Liver (tissue), 3 donors: ENCODE measurements around the gene TUBB1.

Experiments
- JUND ChIP-seq, 2 donors: IDR thresholded peaks; 2 replicates each; pipeline ENCODE4 v1.6.1; 2016; ENCODE audit warnings: antibody characterized with exemption in 2 of 2
- SP1 ChIP-seq: IDR thresholded peaks from 2 replicates; pipeline ENCODE4 v1.6.1; 2018; ENCODE audit warnings: antibody characterized with exemption, mild to moderate bottlenecking
- YY1 ChIP-seq: IDR thresholded peaks from 2 replicates; pipeline ENCODE4 v1.6.1; 2016; ENCODE audit warnings: antibody characterized with exemption, mild to moderate bottlenecking
- TF ChIP-seq, protein P1 (sequence below): fragments of 150-350 bp; IDR thresholded peaks from 2 replicates; pipeline ENCODE4 v1.5.1; 2017; ENCODE audit warnings: improper control_type of control experiment, low read depth, low read length; ENCODE audit not compliant: missing input control
- TF ChIP-seq, protein P2 (sequence below): IDR thresholded peaks from 2 replicates; pipeline ENCODE4 v1.6.1; 2016; ENCODE audit warnings: antibody characterized with exemption, mild to moderate bottlenecking
- TF ChIP-seq, protein P3 (sequence below): IDR thresholded peaks from 2 replicates; pipeline ENCODE4 v1.6.1; 2016; ENCODE audit warnings: antibody characterized with exemption
- TF ChIP-seq, protein P4 (sequence below): IDR thresholded peaks from 2 replicates; pipeline ENCODE4 v1.6.1; 2016; ENCODE audit warnings: antibody characterized with exemption
- donor health status: healthy.
- donor health status: healthy.

DNA sequence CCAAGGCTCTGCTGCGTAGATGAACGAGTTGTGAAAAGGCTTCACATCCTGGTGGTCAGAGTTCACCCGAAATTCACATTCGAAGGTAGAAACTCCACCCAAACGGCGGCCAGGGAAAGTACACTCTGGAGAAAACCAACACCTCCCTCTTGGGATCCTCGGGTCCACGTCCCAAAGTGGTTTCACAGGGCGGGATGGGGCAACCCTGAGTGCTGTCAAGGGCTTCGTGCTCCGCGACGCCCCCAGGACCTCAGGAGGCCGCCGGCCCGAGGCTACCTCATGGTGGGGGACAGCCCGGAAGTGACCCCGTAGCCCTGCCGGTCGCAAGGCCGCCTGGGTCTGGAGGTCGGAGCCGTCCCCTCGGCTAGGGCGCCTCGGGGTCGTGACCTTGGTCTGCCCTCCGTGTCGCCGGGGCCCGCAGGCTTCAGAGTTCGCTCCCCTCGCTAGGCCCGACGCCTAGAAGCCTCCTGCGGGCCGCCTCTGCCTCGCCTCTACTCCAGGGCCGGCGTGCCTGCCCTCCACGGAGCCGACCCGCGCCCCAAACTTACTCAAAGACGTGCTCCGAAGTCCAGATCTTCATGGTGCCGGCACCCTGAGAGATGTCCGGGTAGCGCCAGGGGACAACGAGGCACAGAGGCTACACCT is 23.0 kb downstream of the TUBB1 start, which contains the start of gene PRELID3B:
- TF ChIP-seq, protein P1, sequence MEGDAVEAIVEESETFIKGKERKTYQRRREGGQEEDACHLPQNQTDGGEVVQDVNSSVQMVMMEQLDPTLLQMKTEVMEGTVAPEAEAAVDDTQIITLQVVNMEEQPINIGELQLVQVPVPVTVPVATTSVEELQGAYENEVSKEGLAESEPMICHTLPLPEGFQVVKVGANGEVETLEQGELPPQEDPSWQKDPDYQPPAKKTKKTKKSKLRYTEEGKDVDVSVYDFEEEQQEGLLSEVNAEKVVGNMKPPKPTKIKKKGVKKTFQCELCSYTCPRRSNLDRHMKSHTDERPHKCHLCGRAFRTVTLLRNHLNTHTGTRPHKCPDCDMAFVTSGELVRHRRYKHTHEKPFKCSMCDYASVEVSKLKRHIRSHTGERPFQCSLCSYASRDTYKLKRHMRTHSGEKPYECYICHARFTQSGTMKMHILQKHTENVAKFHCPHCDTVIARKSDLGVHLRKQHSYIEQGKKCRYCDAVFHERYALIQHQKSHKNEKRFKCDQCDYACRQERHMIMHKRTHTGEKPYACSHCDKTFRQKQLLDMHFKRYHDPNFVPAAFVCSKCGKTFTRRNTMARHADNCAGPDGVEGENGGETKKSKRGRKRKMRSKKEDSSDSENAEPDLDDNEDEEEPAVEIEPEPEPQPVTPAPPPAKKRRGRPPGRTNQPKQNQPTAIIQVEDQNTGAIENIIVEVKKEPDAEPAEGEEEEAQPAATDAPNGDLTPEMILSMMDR, result no peak
- TF ChIP-seq JUND (IDR thresholded peaks at IDR 0.05) (no peak), SP1 (peak; percentile 29), YY1 (no peak)
- TF ChIP-seq, protein P2, sequence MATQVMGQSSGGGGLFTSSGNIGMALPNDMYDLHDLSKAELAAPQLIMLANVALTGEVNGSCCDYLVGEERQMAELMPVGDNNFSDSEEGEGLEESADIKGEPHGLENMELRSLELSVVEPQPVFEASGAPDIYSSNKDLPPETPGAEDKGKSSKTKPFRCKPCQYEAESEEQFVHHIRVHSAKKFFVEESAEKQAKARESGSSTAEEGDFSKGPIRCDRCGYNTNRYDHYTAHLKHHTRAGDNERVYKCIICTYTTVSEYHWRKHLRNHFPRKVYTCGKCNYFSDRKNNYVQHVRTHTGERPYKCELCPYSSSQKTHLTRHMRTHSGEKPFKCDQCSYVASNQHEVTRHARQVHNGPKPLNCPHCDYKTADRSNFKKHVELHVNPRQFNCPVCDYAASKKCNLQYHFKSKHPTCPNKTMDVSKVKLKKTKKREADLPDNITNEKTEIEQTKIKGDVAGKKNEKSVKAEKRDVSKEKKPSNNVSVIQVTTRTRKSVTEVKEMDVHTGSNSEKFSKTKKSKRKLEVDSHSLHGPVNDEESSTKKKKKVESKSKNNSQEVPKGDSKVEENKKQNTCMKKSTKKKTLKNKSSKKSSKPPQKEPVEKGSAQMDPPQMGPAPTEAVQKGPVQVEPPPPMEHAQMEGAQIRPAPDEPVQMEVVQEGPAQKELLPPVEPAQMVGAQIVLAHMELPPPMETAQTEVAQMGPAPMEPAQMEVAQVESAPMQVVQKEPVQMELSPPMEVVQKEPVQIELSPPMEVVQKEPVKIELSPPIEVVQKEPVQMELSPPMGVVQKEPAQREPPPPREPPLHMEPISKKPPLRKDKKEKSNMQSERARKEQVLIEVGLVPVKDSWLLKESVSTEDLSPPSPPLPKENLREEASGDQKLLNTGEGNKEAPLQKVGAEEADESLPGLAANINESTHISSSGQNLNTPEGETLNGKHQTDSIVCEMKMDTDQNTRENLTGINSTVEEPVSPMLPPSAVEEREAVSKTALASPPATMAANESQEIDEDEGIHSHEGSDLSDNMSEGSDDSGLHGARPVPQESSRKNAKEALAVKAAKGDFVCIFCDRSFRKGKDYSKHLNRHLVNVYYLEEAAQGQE, result no peak
- TF ChIP-seq, protein P3, sequence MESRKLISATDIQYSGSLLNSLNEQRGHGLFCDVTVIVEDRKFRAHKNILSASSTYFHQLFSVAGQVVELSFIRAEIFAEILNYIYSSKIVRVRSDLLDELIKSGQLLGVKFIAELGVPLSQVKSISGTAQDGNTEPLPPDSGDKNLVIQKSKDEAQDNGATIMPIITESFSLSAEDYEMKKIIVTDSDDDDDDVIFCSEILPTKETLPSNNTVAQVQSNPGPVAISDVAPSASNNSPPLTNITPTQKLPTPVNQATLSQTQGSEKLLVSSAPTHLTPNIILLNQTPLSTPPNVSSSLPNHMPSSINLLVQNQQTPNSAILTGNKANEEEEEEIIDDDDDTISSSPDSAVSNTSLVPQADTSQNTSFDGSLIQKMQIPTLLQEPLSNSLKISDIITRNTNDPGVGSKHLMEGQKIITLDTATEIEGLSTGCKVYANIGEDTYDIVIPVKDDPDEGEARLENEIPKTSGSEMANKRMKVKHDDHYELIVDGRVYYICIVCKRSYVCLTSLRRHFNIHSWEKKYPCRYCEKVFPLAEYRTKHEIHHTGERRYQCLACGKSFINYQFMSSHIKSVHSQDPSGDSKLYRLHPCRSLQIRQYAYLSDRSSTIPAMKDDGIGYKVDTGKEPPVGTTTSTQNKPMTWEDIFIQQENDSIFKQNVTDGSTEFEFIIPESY, result no peak
- TF ChIP-seq, protein P4, sequence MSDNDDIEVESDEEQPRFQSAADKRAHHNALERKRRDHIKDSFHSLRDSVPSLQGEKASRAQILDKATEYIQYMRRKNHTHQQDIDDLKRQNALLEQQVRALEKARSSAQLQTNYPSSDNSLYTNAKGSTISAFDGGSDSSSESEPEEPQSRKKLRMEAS, result no peak
